CD4-positive, alpha-beta T cell treated with Interleukin-12 subunit alpha and Interleukin-12 subunit beta, for 1 hour (primary cell): ENCODE measurements around the gene QRFP.

Experiments used
- DNase-seq: peaks from one replicate; pipeline ENCODE4 v3.0.0-alpha.2; 2020

QRFP gene

GRCh38 chr9:130847306-130848217 lies 49.0 kb downstream of the QRFP start:
- no peak for DNase-seq

GRCh38 chr9:130846487-130847305 lies 49.9 kb downstream of the QRFP start:
- no peak for DNase-seq

DNA sequence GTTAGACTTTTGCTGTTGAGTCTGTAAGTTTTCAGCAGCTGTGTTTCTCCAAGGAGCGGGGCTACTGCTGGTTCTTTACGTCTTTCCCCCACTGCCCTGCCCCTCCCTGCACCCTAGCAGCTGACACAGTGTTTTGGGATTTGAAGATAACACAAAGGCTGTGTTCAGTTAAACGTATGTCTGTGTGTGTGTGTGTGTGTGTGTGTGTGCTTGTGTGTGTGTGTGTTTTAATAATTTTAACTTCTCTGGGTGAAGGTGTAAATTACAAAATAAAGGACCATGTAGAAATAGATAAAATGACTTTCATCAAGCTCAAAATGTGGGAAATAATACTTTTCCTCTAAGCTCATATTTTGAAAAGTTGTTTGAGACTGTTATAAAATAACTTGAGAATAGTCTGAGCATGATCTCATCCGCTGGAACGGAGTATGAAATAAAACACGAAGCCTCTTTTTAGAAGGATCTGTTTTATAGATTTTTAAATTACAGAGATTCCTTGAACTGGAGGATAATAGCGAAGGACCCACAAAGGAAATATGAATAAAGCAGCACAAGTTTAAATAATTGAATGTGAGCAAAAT lies 50.6 kb downstream of the QRFP start:
- no peak for DNase-seq

DNA sequence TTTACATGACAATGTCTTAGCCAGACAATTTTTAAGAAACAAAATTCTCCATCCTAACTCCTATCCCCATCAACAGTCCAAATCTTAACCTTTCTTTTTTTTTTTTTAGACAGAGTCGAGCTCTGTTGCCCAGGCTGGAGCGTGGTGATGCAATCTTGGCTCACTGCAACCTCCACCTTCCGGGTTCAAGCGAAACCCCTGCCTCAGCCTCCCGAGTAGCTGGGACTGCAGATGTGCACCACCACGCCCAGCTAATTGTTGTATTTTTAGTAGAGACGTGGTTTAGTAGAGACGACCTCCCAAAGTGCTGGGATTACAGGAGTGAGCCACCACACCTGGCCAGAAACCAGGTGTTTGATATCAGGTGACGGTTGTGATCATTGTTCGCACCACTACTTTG lies 51.4 kb downstream of the QRFP start:
- DNase-seq = no peak

DNA sequence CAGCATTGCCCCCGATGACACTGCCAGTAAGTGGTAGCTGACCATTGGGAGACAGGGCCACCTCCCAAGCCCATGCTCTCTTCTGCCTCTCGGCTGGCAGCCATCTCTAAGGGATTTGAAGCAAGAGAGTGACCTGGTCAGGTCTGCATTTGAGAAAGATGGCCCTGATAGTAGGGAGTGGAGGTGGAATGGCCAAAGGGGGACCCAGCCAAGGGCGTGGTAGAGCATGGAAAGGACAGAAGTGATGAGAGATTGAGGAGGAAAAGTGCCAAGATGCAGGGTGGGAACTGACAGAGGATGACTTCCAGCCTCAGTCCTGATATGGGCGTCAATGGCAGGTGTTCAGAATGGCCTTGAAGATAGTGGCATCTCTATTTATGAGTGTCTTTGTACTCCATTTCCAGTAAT lies 52.6 kb downstream of the QRFP start:
- DNase-seq = no peak

GRCh38 chr9:130843049-130843908 lies 53.3 kb downstream of the QRFP start:
- DNase-seq = no peak
